Endodermal cell (in vitro differentiated cells): ENCODE measurements around the gene ERC1. TPM values are rescaled to one million over a fixed set of nuclear protein-coding genes. Genes with fewer than 3 reads are reported as not detected.

ENCODE experiments used
- DNase-seq: peaks from one replicate; pipeline ENCODE4 v3.0.0-alpha.2; 2017
- H3K27ac ChIP-seq: 2 replicates; pipeline ENCODE4 v1.5.1; 2013; ENCODE audit warnings: mild to moderate bottlenecking, low read depth, low read length, moderate library complexity
- H3K27me3 ChIP-seq: 2 replicates; pipeline ENCODE4 v1.6.1; 2013; ENCODE audit warnings: mild to moderate bottlenecking, low read length, moderate library complexity; ENCODE audit not compliant: insufficient read depth, control insufficient read depth, poor library complexity, severe bottlenecking
- H3K36me3 ChIP-seq: 2 replicates; pipeline ENCODE4 v1.7.0; 2013; ENCODE audit warnings: mild to moderate bottlenecking, low read length, moderate library complexity; ENCODE audit not compliant: control insufficient read depth, insufficient read depth
- H3K4me1 ChIP-seq: one replicate; pipeline ENCODE4 v1.7.0; 2013; ENCODE audit warnings: low read length; ENCODE audit not compliant: control insufficient read depth, insufficient read depth
- H3K4me3 ChIP-seq: 2 replicates; pipeline ENCODE4 v1.5.1; 2013; ENCODE audit warnings: mild to moderate bottlenecking, low read length, moderate library complexity
- H3K9ac ChIP-seq: 2 replicates; pipeline ENCODE4 v1.6.1; 2013; ENCODE audit warnings: mild to moderate bottlenecking, low read length, moderate library complexity; ENCODE audit not compliant: poor library complexity, severe bottlenecking; ENCODE audit errors: extremely low read depth
- H3K9me3 ChIP-seq: 2 replicates; pipeline ENCODE4 v1.6.1; 2013; ENCODE audit warnings: mild to moderate bottlenecking, low read length, moderate library complexity; ENCODE audit not compliant: control insufficient read depth
- H3K27ac Mint-ChIP-seq: 2 replicates; pipeline ENCODE4 v1.8.0; 2020; ENCODE audit warnings: mixed read lengths
- H3K27me3 Mint-ChIP-seq: 2 replicates; pipeline ENCODE4 v1.8.0; 2021; ENCODE audit warnings: mild to moderate bottlenecking, mixed read lengths; ENCODE audit not compliant: insufficient read depth
- H3K36me3 Mint-ChIP-seq: 2 replicates; pipeline ENCODE4 v1.8.0; 2020; ENCODE audit warnings: low read depth, mixed read lengths
- H3K4me1 Mint-ChIP-seq: 2 replicates; pipeline ENCODE4 v1.8.0; 2020; ENCODE audit warnings: mixed read lengths
- H3K4me3 Mint-ChIP-seq: 2 replicates; pipeline ENCODE4 v1.8.0; 2020; ENCODE audit warnings: mild to moderate bottlenecking, moderate library complexity, mixed read lengths
- H3K9me3 Mint-ChIP-seq: 2 replicates; pipeline ENCODE4 v1.8.0; 2020; ENCODE audit warnings: mild to moderate bottlenecking, mixed read lengths
- WGBS, 2 experiments: methylation state at CpG; one replicate each; pipeline versions ENCODE4 v1.1.5 to v1.1.7; 2013; ENCODE audit warnings: missing lambda C conversion rate in 2 of 2, mixed read lengths in 1 of 2; ENCODE audit not compliant: insufficient coverage in 1 of 2, insufficient read length in 1 of 2; 5-methylcytosine and 5-hydroxymethylcytosine counted together
- total RNA-seq, 2 donors: library from RNA; stranded (reverse); fragmentation: NEBNext Ultra II Directional in 1 of 2; extraction: Animal tissue kit (Norgen Biotek cat#: 25700) in 1 of 2; gene quantifications; 2 replicates in 1 of 2; 3 replicates in 1 of 2; pipeline ENCODE4 v1.2.1, GENCODE V29; 2021
- TF ChIP-seq, protein P1 (sequence below): fragments of 200-600 bp; sonication (generic); conservative IDR thresholded peaks from 2 replicates; pipeline ENCODE4 v1.5.0; 2021; ENCODE audit warnings: antibody characterized with exemption, mild to moderate bottlenecking

ERC1 gene
- total RNA-seq, 2 donors from 2014 or later = 60.6 to 159 TPM

DNA sequence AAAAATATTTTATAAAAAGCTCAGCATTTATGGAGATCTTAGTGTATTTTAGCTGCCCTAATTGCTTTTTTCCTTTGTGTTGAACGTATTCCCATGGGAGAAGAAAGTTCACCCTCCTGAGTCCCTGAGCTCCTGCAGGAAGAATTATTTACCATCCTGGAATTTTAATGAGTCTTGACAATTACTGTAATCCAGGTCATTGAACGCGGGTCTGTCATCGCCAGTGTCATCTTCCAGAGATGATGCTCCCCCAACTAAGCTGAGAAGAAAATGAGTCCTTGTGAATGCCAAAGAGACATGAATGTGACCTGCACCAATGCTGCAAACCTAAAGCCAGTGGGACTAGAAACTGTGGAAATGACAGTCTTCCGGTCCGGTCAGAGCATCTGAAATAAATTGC lies 473.9 kb downstream of the ERC1 start:
- Mint-ChIP-seq H3K36me3 (peaks cover 41% of the 10 kb centered on the region), H3K9me3 (peaks cover 22% of the 10 kb centered on the region), H3K4me1 (peaks cover 24% of the 10 kb centered on the region), H3K4me3 (no peak overlapping the region), H3K27ac (no peak overlapping the region), H3K27me3 (no peaks in the 10 kb centered on the region)
- no peak overlapping the region for H3K27ac ChIP-seq
- H3K9ac ChIP-seq = no peak overlapping the region
- peaks cover 12% of the 10 kb centered on the region for H3K4me1 ChIP-seq
- peaks cover 11% of the 10 kb centered on the region for H3K9me3 ChIP-seq
- H3K4me3 ChIP-seq = no peak overlapping the region
- DNase-seq = no peak
- 91 to 96% methylated on average over 6 of the region's 6 CpGs for WGBS, 2 experiments
- no peaks in the 10 kb centered on the region for H3K36me3 ChIP-seq
- TF ChIP-seq, protein P1, sequence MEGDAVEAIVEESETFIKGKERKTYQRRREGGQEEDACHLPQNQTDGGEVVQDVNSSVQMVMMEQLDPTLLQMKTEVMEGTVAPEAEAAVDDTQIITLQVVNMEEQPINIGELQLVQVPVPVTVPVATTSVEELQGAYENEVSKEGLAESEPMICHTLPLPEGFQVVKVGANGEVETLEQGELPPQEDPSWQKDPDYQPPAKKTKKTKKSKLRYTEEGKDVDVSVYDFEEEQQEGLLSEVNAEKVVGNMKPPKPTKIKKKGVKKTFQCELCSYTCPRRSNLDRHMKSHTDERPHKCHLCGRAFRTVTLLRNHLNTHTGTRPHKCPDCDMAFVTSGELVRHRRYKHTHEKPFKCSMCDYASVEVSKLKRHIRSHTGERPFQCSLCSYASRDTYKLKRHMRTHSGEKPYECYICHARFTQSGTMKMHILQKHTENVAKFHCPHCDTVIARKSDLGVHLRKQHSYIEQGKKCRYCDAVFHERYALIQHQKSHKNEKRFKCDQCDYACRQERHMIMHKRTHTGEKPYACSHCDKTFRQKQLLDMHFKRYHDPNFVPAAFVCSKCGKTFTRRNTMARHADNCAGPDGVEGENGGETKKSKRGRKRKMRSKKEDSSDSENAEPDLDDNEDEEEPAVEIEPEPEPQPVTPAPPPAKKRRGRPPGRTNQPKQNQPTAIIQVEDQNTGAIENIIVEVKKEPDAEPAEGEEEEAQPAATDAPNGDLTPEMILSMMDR = no peak
- no peaks in the 10 kb centered on the region for H3K27me3 ChIP-seq

DNA sequence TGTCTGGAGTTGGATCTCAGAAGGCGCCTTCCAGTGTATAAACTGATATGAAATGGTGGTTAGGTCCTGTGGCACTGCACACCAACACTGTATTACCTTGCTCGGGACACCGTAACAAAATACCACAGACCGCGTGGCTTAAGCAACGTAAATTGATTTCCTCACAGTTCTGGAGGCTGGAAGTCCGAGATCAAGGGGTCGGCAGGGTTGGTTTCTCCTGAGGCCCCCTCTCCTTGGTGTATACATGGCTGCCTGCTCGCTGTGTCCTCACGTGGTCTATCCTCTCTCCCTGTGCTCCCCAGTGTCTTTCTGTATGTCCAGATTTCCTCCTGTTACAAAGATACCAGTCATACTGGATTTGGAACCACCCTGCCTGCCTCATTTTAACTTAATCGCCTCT lies 475.0 kb downstream of the ERC1 start:
- peaks cover 9% of the 10 kb centered on the region for H3K9me3 ChIP-seq
- no peak overlapping the region for H3K27ac ChIP-seq
- peak; percentile 28 for DNase-seq
- Mint-ChIP-seq H3K4me1 (peaks cover 24% of the 10 kb centered on the region), H3K4me3 (no peak overlapping the region), H3K36me3 (peaks cover 40% of the 10 kb centered on the region), H3K27ac (peak overlapping the region; percentile 36), H3K27me3 (no peaks in the 10 kb centered on the region), H3K9me3 (peaks cover 15% of the 10 kb centered on the region)
- TF ChIP-seq, protein P1 = no peak
- no peak overlapping the region for H3K4me3 ChIP-seq
- no peak overlapping the region for H3K9ac ChIP-seq
- WGBS, 2 experiments = 96% methylated on average over 11 of the region's 11 CpGs
- peaks cover 12% of the 10 kb centered on the region for H3K4me1 ChIP-seq
- H3K36me3 ChIP-seq = no peaks in the 10 kb centered on the region
- H3K27me3 ChIP-seq = no peaks in the 10 kb centered on the region

DNA sequence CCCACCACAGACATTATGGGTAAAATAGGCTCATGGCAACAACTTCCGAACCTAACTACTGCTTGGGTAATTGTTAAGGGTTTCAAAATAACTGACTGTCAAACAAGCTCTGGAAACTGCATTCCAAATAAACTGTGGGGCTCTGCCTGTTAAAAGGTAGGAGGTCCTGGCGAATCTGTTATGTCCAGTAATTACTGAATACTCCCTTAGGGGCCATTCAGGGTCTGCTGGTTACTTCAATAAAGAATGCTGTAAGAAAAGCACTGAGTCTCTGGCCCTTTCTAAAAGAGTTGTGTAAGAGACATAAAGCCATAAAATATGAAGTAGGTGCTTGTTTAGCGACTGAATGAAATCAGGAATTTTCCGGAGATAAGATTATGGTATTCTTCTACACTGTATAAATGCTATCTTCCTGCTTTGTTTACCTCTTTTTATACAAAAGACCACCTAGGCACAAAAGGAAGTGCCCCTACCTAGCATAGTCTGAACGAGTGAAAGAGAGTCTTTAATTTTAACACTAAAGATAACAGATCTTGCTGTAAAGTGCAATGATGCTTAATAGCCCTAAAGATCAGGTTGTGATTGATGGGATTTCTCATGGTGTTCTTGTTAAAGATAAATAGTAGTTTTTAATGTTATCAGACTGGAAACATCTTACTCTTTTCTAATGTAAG lies 475.6 kb downstream of the ERC1 start:
- H3K9me3 Mint-ChIP-seq = peaks cover 10% of the 10 kb centered on the region
- H3K27me3 Mint-ChIP-seq = no peaks in the 10 kb centered on the region
- peaks cover 12% of the 10 kb centered on the region for H3K4me1 ChIP-seq
- H3K36me3 ChIP-seq = no peaks in the 10 kb centered on the region
- H3K36me3 Mint-ChIP-seq = peaks cover 40% of the 10 kb centered on the region
- H3K27ac ChIP-seq = no peak overlapping the region
- no peak for DNase-seq
- no peak overlapping the region for H3K4me3 Mint-ChIP-seq
- no peak overlapping the region for H3K4me3 ChIP-seq
- peak overlapping the region; percentile 36 for H3K27ac Mint-ChIP-seq
- 85 to 89% methylated on average over 2 to 5 of the region's 5 CpGs for WGBS, 2 experiments
- no peak overlapping the region for H3K9ac ChIP-seq
- TF ChIP-seq, protein P1 = no peak
- no peaks in the 10 kb centered on the region for H3K27me3 ChIP-seq
- H3K9me3 ChIP-seq = peaks cover 6% of the 10 kb centered on the region
- peaks cover 24% of the 10 kb centered on the region for H3K4me1 Mint-ChIP-seq
